Colon (tissue), 2 donors: Measurements from ENCODE around the gene BAIAP2L2.
"Not testable (repeated sequence)": the region's sequence is repeated elsewhere in the genome, so short reads cannot be mapped to it uniquely, and the experiment has no call there.

Source experiments
- FAIRE-seq: peaks from 2 replicates; lab custom pipeline; 2012; peaks lifted over from hg19 to GRCh38; lab: Jason Lieb, UNC
- donor health status: control.
- donor health status: control.

Gene BAIAP2L2

DNA sequence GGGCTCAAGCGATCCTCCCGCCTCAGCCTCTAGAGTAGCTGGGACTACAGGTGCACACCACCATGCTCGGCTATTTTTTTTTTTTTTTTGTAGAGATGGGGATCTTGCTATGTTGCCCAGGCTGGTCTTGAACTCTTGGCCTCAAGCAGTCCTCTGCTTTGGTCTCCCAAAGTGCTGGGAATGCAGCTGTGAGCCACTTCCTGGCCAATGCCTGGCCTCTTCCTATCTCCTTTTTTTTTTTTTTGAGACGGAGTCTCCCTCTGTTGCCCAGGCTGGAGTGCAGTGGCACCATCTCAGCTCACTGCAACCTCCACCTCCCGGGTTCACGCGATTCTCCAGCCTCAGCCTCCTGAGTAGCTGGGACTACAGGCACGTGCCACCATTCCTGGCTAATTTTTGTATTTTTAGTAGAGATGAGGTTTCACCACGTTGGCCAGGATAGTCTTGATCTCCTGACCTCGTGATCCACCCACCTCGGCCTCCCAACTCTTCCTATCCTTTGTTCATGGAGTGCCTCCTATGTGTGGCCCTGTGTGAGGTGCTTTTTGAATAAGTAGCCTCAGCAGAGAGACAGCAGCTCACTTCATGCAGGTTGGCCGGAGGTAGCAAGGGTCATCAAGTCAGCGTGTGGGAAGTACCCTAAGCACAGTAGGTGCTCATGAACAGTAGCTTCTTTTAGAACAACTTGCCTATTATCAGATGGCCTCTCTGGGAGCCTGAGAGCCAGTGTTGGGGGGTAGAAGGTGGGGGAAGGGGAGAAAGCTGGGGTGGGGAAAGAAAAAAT is 72.9 kb downstream of the BAIAP2L2 start:
- FAIRE-seq, result not testable (repeated sequence)

DNA sequence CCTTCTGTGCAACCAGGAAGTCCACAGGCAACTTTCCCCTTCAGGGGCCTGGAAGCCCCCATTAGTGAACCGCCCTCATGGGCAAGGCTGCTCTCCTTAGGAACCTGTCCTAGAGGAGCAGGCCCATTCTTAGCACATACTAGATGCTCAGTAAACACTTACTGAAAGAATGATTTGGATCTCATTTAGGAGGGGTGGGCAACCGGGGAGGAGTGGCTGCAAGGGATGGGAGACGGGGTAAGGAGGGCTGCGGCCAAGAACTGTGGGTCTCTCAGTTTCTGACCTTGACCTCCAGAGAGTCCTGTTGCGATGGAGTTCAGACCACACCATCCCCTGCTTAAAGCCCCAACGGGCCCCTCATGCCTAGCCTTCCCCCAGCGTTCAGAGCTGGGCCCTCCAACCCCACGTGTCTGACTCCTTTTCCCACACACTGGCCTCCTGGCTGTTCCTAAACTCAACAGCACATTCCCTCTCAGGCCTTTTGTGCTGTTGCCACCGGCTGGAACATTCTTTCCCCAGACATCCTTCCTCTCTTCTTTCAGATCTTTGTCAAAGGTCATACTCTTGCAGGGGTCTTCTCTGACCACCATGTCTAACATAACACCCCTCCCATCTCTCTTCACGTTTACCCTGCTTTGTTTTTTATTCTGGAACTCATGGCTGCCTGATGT is 74.0 kb downstream of the BAIAP2L2 start:
- no peak for FAIRE-seq

DNA sequence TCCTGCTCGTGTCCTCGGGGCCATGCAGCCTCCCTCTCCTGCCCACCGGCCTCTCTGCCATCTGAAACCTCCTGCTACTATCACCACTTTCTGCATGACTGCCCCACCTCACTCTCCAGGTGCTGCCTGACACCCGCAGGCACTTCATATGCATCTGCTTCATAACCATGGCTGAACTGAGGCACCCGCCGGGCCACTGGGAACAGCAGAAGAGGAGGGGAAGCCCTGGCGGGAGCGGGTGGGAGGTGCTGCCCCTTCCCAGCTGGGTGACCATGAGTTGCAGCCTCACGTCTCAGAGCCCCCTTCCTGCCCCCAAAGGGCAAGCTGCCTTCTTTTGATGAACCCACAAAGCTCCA is 75.0 kb downstream of the BAIAP2L2 start:
- FAIRE-seq, result no peak
